ENCODE results near the gene EDNRA. TPM values are rescaled to one million over a fixed set of nuclear protein-coding genes. Genes with fewer than 3 reads are reported as not detected.

EDNRA gene
- polyA plus RNA-seq, 1 donor: 15.0 TPM

GRCh38 chr4:147532896-147533295 is 52.0 kb downstream of the EDNRA start:
- H3K4me1 ChIP-seq (ENCODE audit: control insufficient read depth, insufficient read depth, low read length): no peaks in the 10 kb centered on the region
- H3K9me3 ChIP-seq (ENCODE audit: control insufficient read depth, low read depth, low read length): no peaks in the 10 kb centered on the region
- no peaks in the 10 kb centered on the region for H3K27me3 ChIP-seq (ENCODE audit: control insufficient read depth, insufficient read depth, low read length)
- WGBS (ENCODE audit: insufficient coverage, low lambda C conversion rate): 72% methylated on average over 2 of the region's 2 CpGs
- H3K36me3 ChIP-seq (ENCODE audit: control insufficient read depth, insufficient read depth, low read length): no peaks in the 10 kb centered on the region
- no peak for DNase-seq
- H3K27ac ChIP-seq (ENCODE audit: low read length): no peak overlapping the region
- H3K4me3 ChIP-seq (ENCODE audit: low read length): no peak overlapping the region

- H3K27me3 ChIP-seq (ENCODE audit: control insufficient read depth, insufficient read depth, low read length): no peaks in the 10 kb centered on the region
- no peaks in the 10 kb centered on the region for H3K36me3 ChIP-seq (ENCODE audit: control insufficient read depth, insufficient read depth, low read length)
- H3K9me3 ChIP-seq (ENCODE audit: control insufficient read depth, low read depth, low read length): no peaks in the 10 kb centered on the region
- H3K27ac ChIP-seq (ENCODE audit: low read length): no peak overlapping the region
- H3K4me1 ChIP-seq (ENCODE audit: control insufficient read depth, insufficient read depth, low read length): no peaks in the 10 kb centered on the region
- WGBS (ENCODE audit: insufficient coverage, low lambda C conversion rate): no CpG with 5 or more reads among the region's 1 CpG
- no peak for DNase-seq
- H3K4me3 ChIP-seq (ENCODE audit: low read length): no peak overlapping the region
Observed at GRCh38 chr4:147533331-147533730, 52.4 kb downstream of the EDNRA start.

GRCh38 chr4:147535124-147535523 is 54.2 kb downstream of the EDNRA start:
- WGBS (ENCODE audit: insufficient coverage, low lambda C conversion rate): 60% methylated on average over 5 of the region's 6 CpGs

GRCh38 chr4:147538711-147539110 is 57.8 kb downstream of the EDNRA start:
- H3K27ac ChIP-seq (ENCODE audit: low read length): no peak overlapping the region
- no peaks in the 10 kb centered on the region for H3K4me1 ChIP-seq (ENCODE audit: control insufficient read depth, insufficient read depth, low read length)
- no CpG with 5 or more reads among the region's 3 CpGs for WGBS (ENCODE audit: insufficient coverage, low lambda C conversion rate)
- H3K36me3 ChIP-seq (ENCODE audit: control insufficient read depth, insufficient read depth, low read length): no peaks in the 10 kb centered on the region
- no peaks in the 10 kb centered on the region for H3K27me3 ChIP-seq (ENCODE audit: control insufficient read depth, insufficient read depth, low read length)
- no peak for DNase-seq
- no peaks in the 10 kb centered on the region for H3K9me3 ChIP-seq (ENCODE audit: control insufficient read depth, low read depth, low read length)
- H3K4me3 ChIP-seq (ENCODE audit: low read length): no peak overlapping the region

More at GRCh38 chr4:147535124-147535523, 54.2 kb downstream of the EDNRA start:
- Histone ChIP-seq H3K27me3 (ENCODE audit: control insufficient read depth, insufficient read depth, low read length) (no peaks in the 10 kb centered on the region), H3K36me3 (ENCODE audit: control insufficient read depth, insufficient read depth, low read length) (no peaks in the 10 kb centered on the region), H3K4me1 (ENCODE audit: control insufficient read depth, insufficient read depth, low read length) (no peaks in the 10 kb centered on the region), H3K4me3 (ENCODE audit: low read length) (no peak overlapping the region), H3K9me3 (ENCODE audit: control insufficient read depth, low read depth, low read length) (no peaks in the 10 kb centered on the region), H3K27ac (ENCODE audit: low read length) (no peak overlapping the region)
- DNase-seq: no peak

- no peak overlapping the region for H3K27ac ChIP-seq (ENCODE audit: low read length)
- no peak overlapping the region for H3K4me3 ChIP-seq (ENCODE audit: low read length)
- no peaks in the 10 kb centered on the region for H3K36me3 ChIP-seq (ENCODE audit: control insufficient read depth, insufficient read depth, low read length)
- H3K9me3 ChIP-seq (ENCODE audit: control insufficient read depth, low read depth, low read length): no peaks in the 10 kb centered on the region
- H3K27me3 ChIP-seq (ENCODE audit: control insufficient read depth, insufficient read depth, low read length): no peaks in the 10 kb centered on the region
- no peaks in the 10 kb centered on the region for H3K4me1 ChIP-seq (ENCODE audit: control insufficient read depth, insufficient read depth, low read length)
- no peak for DNase-seq
- 80% methylated on average over 2 of the region's 4 CpGs for WGBS (ENCODE audit: insufficient coverage, low lambda C conversion rate)
Observed at GRCh38 chr4:147539959-147540358, 59.1 kb downstream of the EDNRA start.

GRCh38 chr4:147542229-147542990 is 61.5 kb downstream of the EDNRA start:
- no peaks in the 10 kb centered on the region for H3K27me3 ChIP-seq (ENCODE audit: control insufficient read depth, insufficient read depth, low read length)
- H3K4me3 ChIP-seq (ENCODE audit: low read length): no peak overlapping the region
- no peaks in the 10 kb centered on the region for H3K36me3 ChIP-seq (ENCODE audit: control insufficient read depth, insufficient read depth, low read length)
- H3K9me3 ChIP-seq (ENCODE audit: control insufficient read depth, low read depth, low read length): no peaks in the 10 kb centered on the region
- H3K4me1 ChIP-seq (ENCODE audit: control insufficient read depth, insufficient read depth, low read length): no peaks in the 10 kb centered on the region
- H3K27ac ChIP-seq (ENCODE audit: low read length): no peak overlapping the region
- WGBS (ENCODE audit: insufficient coverage, low lambda C conversion rate): no CpG with 5 or more reads among the region's 17 CpGs
- no peak for DNase-seq

GRCh38 chr4:147543034-147543433 is 62.1 kb downstream of the EDNRA start:
- H3K9me3 ChIP-seq (ENCODE audit: control insufficient read depth, low read depth, low read length): no peaks in the 10 kb centered on the region
- no peak for DNase-seq
- H3K27me3 ChIP-seq (ENCODE audit: control insufficient read depth, insufficient read depth, low read length): no peaks in the 10 kb centered on the region
- H3K27ac ChIP-seq (ENCODE audit: low read length): no peak overlapping the region
- H3K36me3 ChIP-seq (ENCODE audit: control insufficient read depth, insufficient read depth, low read length): no peaks in the 10 kb centered on the region
- H3K4me1 ChIP-seq (ENCODE audit: control insufficient read depth, insufficient read depth, low read length): no peaks in the 10 kb centered on the region
- H3K4me3 ChIP-seq (ENCODE audit: low read length): no peak overlapping the region
- 83% methylated on average over 1 of the region's 1 CpG for WGBS (ENCODE audit: insufficient coverage, low lambda C conversion rate)

- 100% methylated on average over 1 of the region's 2 CpGs for WGBS (ENCODE audit: insufficient coverage, low lambda C conversion rate)
- H3K4me1 ChIP-seq (ENCODE audit: control insufficient read depth, insufficient read depth, low read length): no peaks in the 10 kb centered on the region
- H3K27me3 ChIP-seq (ENCODE audit: control insufficient read depth, insufficient read depth, low read length): no peaks in the 10 kb centered on the region
Observed at GRCh38 chr4:147546349-147546748, 65.5 kb downstream of the EDNRA start.

GRCh38 chr4:147547314-147548056 is 66.6 kb downstream of the EDNRA start:
- DNase-seq: no peak
- no peak overlapping the region for H3K27ac ChIP-seq (ENCODE audit: low read length)
- H3K9me3 ChIP-seq (ENCODE audit: control insufficient read depth, low read depth, low read length): no peaks in the 10 kb centered on the region
- 100% methylated on average over 1 of the region's 4 CpGs for WGBS (ENCODE audit: insufficient coverage, low lambda C conversion rate)
- H3K27me3 ChIP-seq (ENCODE audit: control insufficient read depth, insufficient read depth, low read length): no peaks in the 10 kb centered on the region
- no peak overlapping the region for H3K4me3 ChIP-seq (ENCODE audit: low read length)
- H3K4me1 ChIP-seq (ENCODE audit: control insufficient read depth, insufficient read depth, low read length): no peaks in the 10 kb centered on the region
- H3K36me3 ChIP-seq (ENCODE audit: control insufficient read depth, insufficient read depth, low read length): no peaks in the 10 kb centered on the region

More at GRCh38 chr4:147546349-147546748, 65.5 kb downstream of the EDNRA start:
- DNase-seq: no peak
- H3K9me3 ChIP-seq (ENCODE audit: control insufficient read depth, low read depth, low read length): no peaks in the 10 kb centered on the region
- no peak overlapping the region for H3K27ac ChIP-seq (ENCODE audit: low read length)
- no peaks in the 10 kb centered on the region for H3K36me3 ChIP-seq (ENCODE audit: control insufficient read depth, insufficient read depth, low read length)
- no peak overlapping the region for H3K4me3 ChIP-seq (ENCODE audit: low read length)

GRCh38 chr4:147548256-147548655 is 67.4 kb downstream of the EDNRA start:
- H3K27ac ChIP-seq (ENCODE audit: low read length): no peak overlapping the region
- no peaks in the 10 kb centered on the region for H3K27me3 ChIP-seq (ENCODE audit: control insufficient read depth, insufficient read depth, low read length)
- H3K4me1 ChIP-seq (ENCODE audit: control insufficient read depth, insufficient read depth, low read length): no peaks in the 10 kb centered on the region
- no peaks in the 10 kb centered on the region for H3K36me3 ChIP-seq (ENCODE audit: control insufficient read depth, insufficient read depth, low read length)
- no peaks in the 10 kb centered on the region for H3K9me3 ChIP-seq (ENCODE audit: control insufficient read depth, low read depth, low read length)
- no peak for DNase-seq
- WGBS (ENCODE audit: insufficient coverage, low lambda C conversion rate): no CpG with 5 or more reads among the region's 2 CpGs
- H3K4me3 ChIP-seq (ENCODE audit: low read length): no peak overlapping the region

Data from large intestine (tissue), 3 donors.